Endothelial cell of umbilical vein (primary cell): ENCODE data around the gene MANBA. TPM values are rescaled to one million over a fixed set of nuclear protein-coding genes. Genes with fewer than 3 reads are reported as not detected.

ENCODE experiments used
- BruUV-seq: library from RNA; stranded (reverse); fragments of 400-500 nt; replicated peaks from 2 replicates; lab custom pipeline; 2021; lab: Mats Ljungman, UMichigan
- CTCF ChIA-PET: fragments of 300-600, 350-600 bp; sonication (Branson Sonifier 250); formaldehyde crosslinking; loops from one replicate; lab custom pipeline; 2021; ENCODE audit warnings: antibody characterized with exemption, inconsistent platforms; lab: Charles Lee
- POLR2A ChIA-PET: fragments of 300-600, 350-600 bp; sonication (Branson Sonifier 250); formaldehyde crosslinking; loops from one replicate; lab custom pipeline; 2021; ENCODE audit warnings: antibody characterized with exemption, inconsistent platforms; lab: Charles Lee
- DNase-seq: peaks from one replicate; pipeline ENCODE4 v3.0.0-alpha.2; 2011; ENCODE audit warnings: low read depth, low spot score
- FAIRE-seq: peaks from 2 replicates; lab custom pipeline; 2011; peaks lifted over from hg19 to GRCh38; lab: Jason Lieb, UNC
- H2AFZ ChIP-seq: 2 replicates; pipeline ENCODE4 v1.6.0; 2012; ENCODE audit warnings: low read depth, low read length, control low read depth, inconsistent platforms
- H3K27ac ChIP-seq: 2 replicates; pipeline ENCODE4 v1.5.1; 2011; ENCODE audit warnings: low read depth, mild to moderate bottlenecking, control low read depth, low read length, moderate library complexity; ENCODE audit not compliant: insufficient read depth
- H3K27me3 ChIP-seq, 2 experiments: 2 replicates each; pipeline versions ENCODE4 v1.6.0 to v1.6.1; 2011; ENCODE audit warnings: low read length in 2 of 2, mixed read lengths in 1 of 2; ENCODE audit not compliant: control insufficient read depth in 2 of 2, insufficient read depth in 2 of 2
- H3K36me3 ChIP-seq, 2 experiments: 2 replicates in 1 of 2; 3 replicates in 1 of 2; pipeline ENCODE4 v1.5.1; 2011; ENCODE audit warnings: low read length in 2 of 2, mild to moderate bottlenecking in 1 of 2, moderate library complexity in 1 of 2; ENCODE audit not compliant: control insufficient read depth in 2 of 2, insufficient read depth in 2 of 2; ENCODE audit errors: extremely low read depth in 1 of 2
- H3K4me1 ChIP-seq: 3 replicates; pipeline ENCODE4 v1.5.1; 2011; ENCODE audit warnings: mild to moderate bottlenecking, low read length; ENCODE audit not compliant: control insufficient read depth, insufficient read depth; ENCODE audit errors: extremely low read depth
- H3K4me2 ChIP-seq: 2 replicates; pipeline ENCODE4 v1.6.1; 2011; ENCODE audit warnings: low read length, control low read depth, mixed read lengths; ENCODE audit not compliant: insufficient read depth
- H3K4me3 ChIP-seq, 3 experiments: fragments of 200-600 bp in 1 of 3; sonication (generic), shearing (Covaris generic) in 1 of 3; replicated peaks in 1 of 3; 2 replicates each; pipeline ENCODE4 v1.5.1; 2011 to 2016; ENCODE audit warnings: control low read depth in 3 of 3, low read length in 3 of 3, mild to moderate bottlenecking in 2 of 3, inconsistent platforms in 1 of 3, low read depth in 1 of 3, moderate library complexity in 1 of 3; ENCODE audit not compliant: insufficient read depth in 1 of 3
- H3K79me2 ChIP-seq: 2 replicates; pipeline ENCODE4 v1.6.0; 2012; ENCODE audit warnings: low read length, inconsistent platforms; ENCODE audit not compliant: control insufficient read depth, insufficient read depth
- H3K9ac ChIP-seq: replicated peaks from 2 replicates; pipeline ENCODE3; 2011; ENCODE audit warnings: low read length, control low read depth; ENCODE audit not compliant: insufficient read depth; ENCODE audit errors: extremely low read depth
- H3K9me1 ChIP-seq: replicated peaks from 3 replicates; pipeline ENCODE4 v1.6.0; 2011; ENCODE audit warnings: mild to moderate bottlenecking, low read length; ENCODE audit not compliant: control insufficient read depth, insufficient read depth; ENCODE audit errors: extremely low read depth
- H3K9me3 ChIP-seq: replicated peaks from 2 replicates; pipeline ENCODE4 v1.5.1; 2012; ENCODE audit warnings: low read length, inconsistent platforms; ENCODE audit not compliant: control insufficient read depth, insufficient read depth
- H4K20me1 ChIP-seq: replicated peaks from 2 replicates; pipeline ENCODE3; 2011; ENCODE audit warnings: mild to moderate bottlenecking, low read length; ENCODE audit not compliant: control insufficient read depth, insufficient read depth; ENCODE audit errors: extremely low read depth
- EZH2 ChIP-seq: IDR thresholded peaks from 2 replicates; pipeline ENCODE4 v1.6.1; 2012; ENCODE audit warnings: borderline replicate concordance, low read depth, mild to moderate bottlenecking, moderate library complexity, low read length, inconsistent platforms; ENCODE audit not compliant: severe bottlenecking
- FOS ChIP-seq: IDR thresholded peaks from 2 replicates; pipeline ENCODE4 v1.6.1; 2011; ENCODE audit warnings: mild to moderate bottlenecking, low read length, moderate library complexity, borderline replicate concordance; ENCODE audit not compliant: insufficient read depth
- GATA2 ChIP-seq: IDR thresholded peaks from 2 replicates; pipeline ENCODE4 v1.7.0; 2011; ENCODE audit warnings: low read depth, mild to moderate bottlenecking, moderate library complexity, mixed read lengths, low read length; ENCODE audit not compliant: insufficient read length, insufficient read depth
- JUN ChIP-seq: IDR thresholded peaks from 2 replicates; pipeline ENCODE4 v1.6.1; 2011; ENCODE audit warnings: borderline replicate concordance, low read depth; ENCODE audit not compliant: insufficient read length, insufficient read depth
- MYC ChIP-seq: IDR thresholded peaks from one replicate; pipeline ENCODE4 v1.6.1; 2011; ENCODE audit warnings: mild to moderate bottlenecking, low read depth, low read length
- POLR2A ChIP-seq: IDR thresholded peaks from 2 replicates; pipeline ENCODE4 v1.6.1; 2012; ENCODE audit warnings: low read depth, mild to moderate bottlenecking, control low read depth, low read length
- POLR2AphosphoS5 ChIP-seq: IDR thresholded peaks from 2 replicates; pipeline ENCODE4 v1.6.1; 2012; ENCODE audit warnings: low read depth, mild to moderate bottlenecking, control low read depth, low read length, moderate library complexity; ENCODE audit not compliant: insufficient read depth
- dilution Hi-C: fragments of 300-500 bp; cut with MboI; formaldehyde crosslinking; loops from one replicate; pipeline ENCODE4 v1.15.0; 2019; ENCODE audit warnings: low sequenced_read_pairs; ENCODE audit not compliant: extremely low pct_ligation_motif_present
- intact Hi-C: fragments of 100-400 bp; cut with micrococcal nuclease; formaldehyde crosslinking; loops from one replicate; pipeline ENCODE4 v1.10.0; 2022
- polyA plus RNA-seq, 4 experiments: library from polyadenylated mRNA; depleted of rRNA in 3 of 4; stranded (reverse) in 3 of 4; unstranded in 1 of 4; fragments of >200 nt; gene quantifications; 2 replicates each; pipeline versions ENCODE4 v1.2.1 to v1.2.3, GENCODE V29; 2011 to 2012; ENCODE audit warnings: missing spikeins in 1 of 4
- total RNA-seq: library from RNA; stranded (reverse); gene quantifications from 2 replicates; pipeline ENCODE4 v1.2.3, GENCODE V29; 2021
- TF ChIP-seq, protein P1 (sequence below): IDR thresholded peaks from 2 replicates; pipeline ENCODE4 v1.6.1; 2011; ENCODE audit not compliant: insufficient read depth, insufficient read length
- TF ChIP-seq, protein P2 (sequence below), 2 donors: IDR thresholded peaks; 1 replicate in 1 of 2; 2 replicates in 1 of 2; pipeline ENCODE4 v1.5.1; 2011; ENCODE audit warnings: low read length in 2 of 2, mild to moderate bottlenecking in 2 of 2, moderate library complexity in 2 of 2, control low read depth in 1 of 2, inconsistent platforms in 1 of 2, low read depth in 1 of 2; ENCODE audit not compliant: insufficient read depth in 1 of 2; ENCODE audit errors: extremely low read depth in 1 of 2

The MANBA gene
- total and polyA plus RNA-seq, 2 donors (not counting 3 experiments of a cell fraction or from before 2014, with no cell fraction given), result 5.6 to 7.7 TPM

DNA sequence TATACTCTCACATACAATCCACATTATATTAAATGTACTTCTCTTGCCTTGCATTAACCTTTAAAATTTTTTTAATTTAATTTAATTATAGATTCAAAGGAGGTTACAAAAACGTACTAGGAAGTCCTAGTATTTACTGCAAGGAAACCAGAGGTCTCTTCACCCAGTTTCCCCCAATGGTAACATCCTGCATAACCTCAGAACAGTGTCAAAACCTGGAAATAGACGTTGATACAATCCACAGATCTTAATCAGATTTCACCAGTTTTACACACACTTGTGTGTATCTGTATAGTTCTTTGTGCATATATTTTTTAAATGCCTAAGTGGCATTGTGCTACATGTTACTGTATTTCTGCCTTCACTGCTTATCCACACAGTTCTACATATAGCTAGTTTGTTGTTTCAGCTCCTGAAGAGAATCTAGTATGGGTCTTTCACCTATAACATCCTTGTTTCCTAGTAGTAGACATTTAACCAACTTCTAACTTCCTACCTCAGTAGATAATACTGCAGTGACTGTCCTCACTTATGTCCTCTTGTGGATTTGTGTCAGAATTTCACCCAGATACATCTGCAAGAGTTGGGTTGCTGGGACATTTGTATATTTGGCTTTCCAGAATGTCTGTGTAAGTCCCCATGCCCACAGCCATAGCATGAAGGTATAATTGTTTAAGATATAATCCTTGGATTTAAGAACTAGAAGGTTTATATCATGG, 156.4 kb downstream of the MANBA start:
- Histone ChIP-seq H3K4me2 (no peak overlapping the region), H3K9me3 (no peaks in the 10 kb centered on the region), H3K27me3 (no peaks in the 10 kb centered on the region), H3K36me3 (peaks cover 8 to 26% of the 10 kb centered on the region in 2 experiments), H3K4me1 (no peaks in the 10 kb centered on the region), H2AFZ (no peak overlapping the region), H3K9me1 (no peaks in the 10 kb centered on the region), H3K9ac (no peak overlapping the region), H4K20me1 (no peaks in the 10 kb centered on the region), H3K79me2 (no peaks in the 10 kb centered on the region), H3K4me3 (no peak overlapping the region), H3K27ac (no peak overlapping the region)
- dilution Hi-C loops (no loop called here), intact Hi-C loops (no loop called here)
- FAIRE-seq, result no peak
- ChIA-PET POLR2A (no interaction called here), CTCF (interaction anchor here (1.4 kb wide), 1 partner anchor 16 kb away, joined by 6 read pairs; no protein-coding TSS in a partner anchor)
- no TSS peak for BruUV-seq
- TF ChIP-seq, protein P1, sequence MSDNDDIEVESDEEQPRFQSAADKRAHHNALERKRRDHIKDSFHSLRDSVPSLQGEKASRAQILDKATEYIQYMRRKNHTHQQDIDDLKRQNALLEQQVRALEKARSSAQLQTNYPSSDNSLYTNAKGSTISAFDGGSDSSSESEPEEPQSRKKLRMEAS, result no peak
- no peak for TF ChIP-seq POLR2A
- TF ChIP-seq POLR2AphosphoS5, result no peak
- TF ChIP-seq JUN, result no peak
- TF ChIP-seq MYC, result no peak
- TF ChIP-seq FOS, result no peak
- TF ChIP-seq GATA2, result no peak
- no peak for TF ChIP-seq EZH2
- TF ChIP-seq, protein P2, sequence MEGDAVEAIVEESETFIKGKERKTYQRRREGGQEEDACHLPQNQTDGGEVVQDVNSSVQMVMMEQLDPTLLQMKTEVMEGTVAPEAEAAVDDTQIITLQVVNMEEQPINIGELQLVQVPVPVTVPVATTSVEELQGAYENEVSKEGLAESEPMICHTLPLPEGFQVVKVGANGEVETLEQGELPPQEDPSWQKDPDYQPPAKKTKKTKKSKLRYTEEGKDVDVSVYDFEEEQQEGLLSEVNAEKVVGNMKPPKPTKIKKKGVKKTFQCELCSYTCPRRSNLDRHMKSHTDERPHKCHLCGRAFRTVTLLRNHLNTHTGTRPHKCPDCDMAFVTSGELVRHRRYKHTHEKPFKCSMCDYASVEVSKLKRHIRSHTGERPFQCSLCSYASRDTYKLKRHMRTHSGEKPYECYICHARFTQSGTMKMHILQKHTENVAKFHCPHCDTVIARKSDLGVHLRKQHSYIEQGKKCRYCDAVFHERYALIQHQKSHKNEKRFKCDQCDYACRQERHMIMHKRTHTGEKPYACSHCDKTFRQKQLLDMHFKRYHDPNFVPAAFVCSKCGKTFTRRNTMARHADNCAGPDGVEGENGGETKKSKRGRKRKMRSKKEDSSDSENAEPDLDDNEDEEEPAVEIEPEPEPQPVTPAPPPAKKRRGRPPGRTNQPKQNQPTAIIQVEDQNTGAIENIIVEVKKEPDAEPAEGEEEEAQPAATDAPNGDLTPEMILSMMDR (IDR thresholded peaks at IDR 0.05; ENCODE audit: extremely low read depth in 1 of 2, insufficient read depth in 1 of 2, low read depth in 1 of 2, low read length in 2 of 2), result no peak
- no peak for DNase-seq
